HepG2 (cell line): ENCODE results near the gene AGAP3. TPM values are rescaled to one million over a fixed set of nuclear protein-coding genes. Genes with fewer than 3 reads are reported as not detected.

Experiments
- ATAC-seq: fragments of 200-7000 bp; cut with Tn5 transposase; 3 replicates; pipeline ENCODE4 v1.9.1; 2020; ENCODE audit warnings: mild to moderate bottlenecking, moderate library complexity
- BruUV-seq: library from RNA; stranded (reverse); fragments of 400-500 nt; replicated peaks from 2 replicates; lab custom pipeline; 2021; lab: Mats Ljungman, UMichigan
- CTCF ChIA-PET: fragments of 300-600 bp; formaldehyde crosslinking; extraction: SDS; loops from one replicate; lab custom pipeline; 2021; ENCODE audit warnings: low total read pairs, inconsistent platforms, low intra/inter-chr PET ratio; lab: Yijun Ruan, JAX
- POLR2A ChIA-PET: fragments of 350-600 bp; sonication (Branson Sonifier 250); formaldehyde crosslinking; loops from one replicate; lab custom pipeline; 2020; ENCODE audit warnings: antibody characterized with exemption, inconsistent platforms; lab: Yijun Ruan, JAX
- DNase-seq: peaks from one replicate; pipeline ENCODE4 v3.0.0-alpha.2; 2015; ENCODE audit warnings: low spot score
- FAIRE-seq: peaks from 3 replicates; lab custom pipeline; 2011; peaks lifted over from hg19 to GRCh38; lab: Jason Lieb, UNC
- H2AFZ ChIP-seq: one replicate; pipeline ENCODE4 v1.6.1; 2011; ENCODE audit warnings: low read length, inconsistent platforms
- H3K27ac ChIP-seq: fragments of 300-600 bp; 3 replicates; pipeline ENCODE4 v1.8.0; 2011; ENCODE audit warnings: mixed run types, mild to moderate bottlenecking, mixed read lengths, low read length, inconsistent platforms; ENCODE audit not compliant: insufficient read depth; ENCODE audit errors: extremely low read length
- H3K27me3 ChIP-seq, 2 experiments: fragments of 200-600 bp in 1 of 2; 2 replicates in 1 of 2; 3 replicates in 1 of 2; pipeline versions ENCODE4 v1.6.0 to v1.8.0; 2011; ENCODE audit warnings: low read length in 2 of 2, mild to moderate bottlenecking in 2 of 2, moderate library complexity in 2 of 2, inconsistent platforms in 1 of 2; ENCODE audit not compliant: insufficient read depth in 2 of 2, control insufficient read depth in 1 of 2
- H3K36me3 ChIP-seq, 2 experiments: fragments of 200-600 bp in 1 of 2; replicated peaks in 1 of 2; 2 replicates in 1 of 2; 3 replicates in 1 of 2; pipeline versions ENCODE4 v1.5.1 to v1.8.0; 2011; ENCODE audit warnings: low read length in 2 of 2, inconsistent platforms in 1 of 2; ENCODE audit not compliant: insufficient read depth in 2 of 2, control insufficient read depth in 1 of 2
- H3K4me1 ChIP-seq: 2 replicates; pipeline ENCODE4 v1.5.1; 2012; ENCODE audit warnings: low read length, inconsistent platforms; ENCODE audit not compliant: insufficient read depth
- H3K4me2 ChIP-seq: 2 replicates; pipeline ENCODE4 v1.6.0; 2011; ENCODE audit warnings: low read depth, low read length, inconsistent platforms
- H3K4me3 ChIP-seq, 3 experiments: fragments of 200-600 bp in 1 of 3; sonication (generic), shearing (Covaris generic) in 1 of 3; replicated peaks in 1 of 3; 2 replicates each; pipeline ENCODE4 v1.5.1; 2011 to 2016; ENCODE audit warnings: low read length in 3 of 3, inconsistent platforms in 2 of 3, low read depth in 2 of 3, mild to moderate bottlenecking in 2 of 3, control low read depth in 1 of 3, mixed read lengths in 1 of 3; ENCODE audit not compliant: insufficient read depth in 1 of 3
- H3K79me2 ChIP-seq: one replicate; pipeline ENCODE4 v1.6.1; 2011; ENCODE audit warnings: low read length, inconsistent platforms; ENCODE audit not compliant: insufficient read depth
- H3K9ac ChIP-seq: 2 replicates; pipeline ENCODE4 v1.6.0; 2011; ENCODE audit warnings: mild to moderate bottlenecking, low read depth, low read length, inconsistent platforms; ENCODE audit not compliant: insufficient read depth
- H3K9me3 ChIP-seq: 2 replicates; pipeline ENCODE4 v1.5.1; 2012; ENCODE audit warnings: mild to moderate bottlenecking, low read length
- H4K20me1 ChIP-seq: 2 replicates; pipeline ENCODE4 v1.6.0; 2011; ENCODE audit warnings: inconsistent platforms, mild to moderate bottlenecking, low read length, moderate library complexity; ENCODE audit not compliant: insufficient read depth
- ATF3 ChIP-seq: sonication (generic); formaldehyde crosslinking; IDR thresholded peaks from 2 replicates; pipeline ENCODE4 v1.4.0; 2020; ENCODE audit warnings: missing genetic modification reagents
- KLF6 ChIP-seq: IDR thresholded peaks from 2 replicates; pipeline ENCODE4 v1.8.0; 2016; ENCODE audit warnings: missing biosample characterization, missing genetic modification reagents
- NBN ChIP-seq: fragments of 450-650 bp; conservative IDR thresholded peaks from 2 replicates; pipeline ENCODE4 v1.6.1; 2017
- PRDM4 ChIP-seq: sonication (generic); formaldehyde crosslinking; IDR thresholded peaks from 2 replicates; pipeline ENCODE4 v1.9.0; 2021; ENCODE audit warnings: missing genetic modification reagents, borderline replicate concordance
- TFDP1 ChIP-seq: IDR thresholded peaks from 2 replicates; pipeline ENCODE4 v1.6.1; 2016; ENCODE audit warnings: missing compliant biosample characterization, missing genetic modification reagents, borderline replicate concordance
- THAP9 ChIP-seq: sonication (generic); formaldehyde crosslinking; IDR thresholded peaks from 2 replicates; pipeline ENCODE4; 2020; ENCODE audit warnings: missing genetic modification reagents, mild to moderate bottlenecking, borderline replicate concordance
- ZBTB38 ChIP-seq: sonication (generic); formaldehyde crosslinking; IDR thresholded peaks from 2 replicates; pipeline ENCODE4 v1.5.1; 2020; ENCODE audit warnings: mild to moderate bottlenecking, missing genetic modification reagents
- ZFP36L2 ChIP-seq: sonication (generic); formaldehyde crosslinking; IDR thresholded peaks from 2 replicates; pipeline ENCODE4 v1.4.0; 2020; ENCODE audit warnings: missing genetic modification reagents
- ZNF274 ChIP-seq: sonication (generic); formaldehyde crosslinking; IDR thresholded peaks from 2 replicates; pipeline ENCODE4 v1.5.1; 2020; ENCODE audit warnings: mild to moderate bottlenecking, missing genetic modification reagents
- ZNF354B ChIP-seq: sonication (generic); formaldehyde crosslinking; IDR thresholded peaks from 2 replicates; pipeline ENCODE4 v1.8.0; 2022; ENCODE audit warnings: mild to moderate bottlenecking, missing genetic modification reagents
- ZNF543 ChIP-seq: sonication (generic); formaldehyde crosslinking; IDR thresholded peaks from 2 replicates; pipeline ENCODE4 v1.4.0; 2020; ENCODE audit warnings: mild to moderate bottlenecking, missing genetic modification reagents
- ZNF75D ChIP-seq: sonication (generic); formaldehyde crosslinking; IDR thresholded peaks from 2 replicates; pipeline ENCODE4 v1.8.1; 2023; ENCODE audit warnings: missing genetic modification reagents, mild to moderate bottlenecking, borderline replicate concordance
- ZNF788 ChIP-seq: sonication (generic); formaldehyde crosslinking; IDR thresholded peaks from 2 replicates; pipeline ENCODE4 v1.5.0; 2020; ENCODE audit warnings: mild to moderate bottlenecking, missing genetic modification reagents, borderline replicate concordance
- ZSCAN5A ChIP-seq: sonication (generic); formaldehyde crosslinking; IDR thresholded peaks from 2 replicates; pipeline ENCODE4 v1.8.0; 2022; ENCODE audit warnings: mild to moderate bottlenecking, missing genetic modification reagents, borderline replicate concordance
- WGBS: methylation state at CpG from one replicate; pipeline ENCODE4 v1.1.6; 2017; ENCODE audit warnings: low lambda C conversion rate; 5-methylcytosine and 5-hydroxymethylcytosine counted together
- in situ Hi-C: cut with HindIII; loops from 2 replicates; pipeline ENCODE4 v1.10.0; 2017; ENCODE audit warnings: low pct_unique_long_range_greater_than_20kb; ENCODE audit not compliant: extremely low pct_ligation_motif_present
- intact Hi-C: fragments of 100-400 bp; cut with micrococcal nuclease; formaldehyde crosslinking; loops from one replicate; pipeline ENCODE4 v1.10.0; 2022; ENCODE audit not compliant: unreplicated experiment
- polyA plus RNA-seq, 8 experiments: library from polyadenylated mRNA; depleted of rRNA in 3 of 8; stranded (reverse) in 7 of 8; unstranded in 1 of 8; fragments of >200 nt; fragmentation: Illumina TruSeq in 4 of 8; extraction: Trizol in 4 of 8; gene quantifications; 2 replicates each; pipeline versions ENCODE4 v1.2.1 to v1.2.3, GENCODE V29; 2011 to 2016; ENCODE audit warnings: low read depth in 4 of 8, missing spikeins in 1 of 8, mixed read lengths in 1 of 8; ENCODE audit not compliant: insufficient read depth in 1 of 8
- total RNA-seq, 5 experiments: library from RNA; depleted of rRNA; stranded (reverse); fragments of >200 nt; fragmentation: Illumina TruSeq; extraction: Trizol; gene quantifications; 2 replicates each; pipeline ENCODE4 v1.2.3, GENCODE V29; 2016; ENCODE audit warnings: low read depth in 1 of 5

The AGAP3 gene
- total and polyA plus RNA-seq, 2 of the 13 experiments (the other 11 are each of a cell fraction or from before 2014, with no cell fraction given): 31.3 to 61.4 TPM

GRCh38 chr7:151061213-151062110 is 24.8 kb upstream of the AGAP3 start:
- ATAC-seq: no peak
- Histone ChIP-seq H2AFZ (no peak overlapping the region), H3K9me3 (no peaks in the 10 kb centered on the region), H3K9ac (peak overlapping the region; percentile 47), H4K20me1 (peaks cover 4% of the 10 kb centered on the region; the same call in 1 of the 2 replicates), H3K27ac (peak overlapping the region; percentile 86), H3K27me3 (no peaks in the 10 kb centered on the region; a peak in 1 of 5 replicates), H3K4me3 (peak overlapping the region; percentile 69 to 92 (median 90)), H3K4me2 (peak overlapping the region; percentile 98), H3K36me3 (peaks cover 3 to 22% of the 10 kb centered on the region in 2 experiments; a peak in 4 of 5 replicates), H3K4me1 (peaks cover 54% of the 10 kb centered on the region), H3K79me2 (peaks cover 16% of the 10 kb centered on the region)
- WGBS: 54% methylated on average over 31 of the region's 33 CpGs
- in situ Hi-C loops (no loop called here), intact Hi-C loops (loop anchor here (1.0 kb wide), 1 partner anchor 19 kb away; the partner anchor contains the start of gene FASTK)
- no TSS peak for BruUV-seq
- DNase-seq: no peak
- FAIRE-seq: no peak
- POLR2A ChIA-PET: interaction anchor here (0.7 to 4.4 kb wide), 15 partner anchors 11 to 166 kb away, joined by 3 to 144 read pairs (median 8); partner anchors contain the start of genes ABCB8, ABCF2, AGAP3 and FASTK
- CTCF ChIA-PET: no interaction called here
- TF ChIP-seq ZBTB38 (0 out of 2 replicates have a peak, but pooled peaks have one; percentile 7), NBN (no peak), PRDM4 (CRISPR knock-in tag) (no peak), ZNF543 (CRISPR knock-in tag) (no peak), THAP9 (CRISPR knock-in tag) (no peak), ZNF788 (CRISPR knock-in tag) (0 out of 2 replicates have a peak, but pooled peaks have one; percentile 4), ZFP36L2 (no peak), ZNF354B (CRISPR knock-in tag) (no peak), ATF3 (CRISPR knock-in tag) (no peak), ZNF274 (CRISPR knock-in tag) (0 out of 2 replicates have a peak, but pooled peaks have one; percentile 15), KLF6 (CRISPR knock-in tag) (no peak), TFDP1 (CRISPR knock-in tag) (no peak), ZSCAN5A (CRISPR knock-in tag) (no peak), ZNF75D (CRISPR knock-in tag) (no peak)
